ENCODE data around the gene FUBP1.
"Not testable (repeated sequence)": the region's sequence is repeated elsewhere in the genome, so short reads cannot be mapped to it uniquely, and the experiment has no call there.

Gene FUBP1

GRCh38 chr1:77940921-77941570 lies 37.8 kb downstream of the FUBP1 start:
- DNase-seq = no peak

DNA sequence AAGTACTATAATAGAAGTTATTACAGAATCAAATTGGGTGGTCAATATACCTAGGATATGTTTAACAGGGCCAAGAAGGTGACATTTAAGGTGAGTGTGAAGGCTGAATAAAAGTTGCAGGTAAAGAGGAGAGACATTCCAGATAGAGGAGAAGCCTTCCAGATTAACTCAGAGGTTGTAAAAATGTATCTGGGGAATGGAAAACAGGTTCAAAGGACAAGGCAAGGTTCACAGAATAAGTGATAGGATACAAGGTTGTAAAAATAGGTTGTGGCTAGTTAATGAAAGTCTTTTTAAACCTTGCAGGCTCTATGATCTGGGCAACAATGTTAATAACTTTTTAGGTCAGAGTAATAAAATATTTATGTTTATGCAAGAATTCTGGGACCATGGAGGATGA lies 40.2 kb downstream of the FUBP1 start:
- no peak for DNase-seq

- DNase-seq = no peak
Measured at GRCh38 chr1:77929806-77930205, 49.1 kb downstream of the FUBP1 start.

- no peak for DNase-seq
Measured at GRCh38 chr1:77927414-77927813, 51.5 kb downstream of the FUBP1 start.

DNA sequence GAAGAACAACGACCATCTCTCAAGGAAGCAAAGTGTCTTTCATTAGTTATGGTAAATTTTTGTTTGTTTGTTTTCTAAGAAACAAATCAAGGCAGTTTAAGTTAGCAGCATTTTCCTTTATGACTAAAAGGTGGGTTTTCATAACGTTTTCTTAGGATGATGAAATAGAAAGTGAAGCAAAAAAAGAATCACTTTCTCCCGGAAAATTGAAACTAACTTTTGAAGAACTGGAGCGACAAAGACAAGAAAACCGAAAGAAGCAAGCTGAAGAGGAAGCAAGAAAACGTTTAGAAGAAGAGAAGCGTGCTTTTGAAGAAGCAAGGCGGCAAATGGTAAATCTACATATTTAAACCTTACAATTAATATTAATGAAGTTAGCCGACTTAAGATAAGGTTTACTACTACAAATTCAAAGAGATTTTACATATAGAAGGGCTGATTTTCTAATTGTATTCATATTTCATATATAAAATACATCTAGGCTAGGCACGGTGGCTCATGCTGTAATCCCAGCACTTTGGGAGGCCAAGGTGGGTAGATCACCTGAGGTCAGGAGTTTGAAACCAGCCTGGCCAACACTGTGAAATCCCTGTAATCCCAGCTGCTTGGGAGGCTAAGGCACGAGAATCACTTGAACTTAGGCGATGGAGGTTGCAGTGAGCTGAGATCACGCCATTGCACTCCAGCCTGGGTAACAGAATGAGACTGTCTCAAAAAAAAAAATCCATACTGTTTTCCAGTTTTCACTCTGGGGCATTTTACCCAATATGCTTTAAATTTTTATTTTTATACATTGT lies 52.1 kb downstream of the FUBP1 start:
- no peak for DNase-seq

GRCh38 chr1:77925956-77926355 lies 52.9 kb downstream of the FUBP1 start:
- no peak for DNase-seq

DNA sequence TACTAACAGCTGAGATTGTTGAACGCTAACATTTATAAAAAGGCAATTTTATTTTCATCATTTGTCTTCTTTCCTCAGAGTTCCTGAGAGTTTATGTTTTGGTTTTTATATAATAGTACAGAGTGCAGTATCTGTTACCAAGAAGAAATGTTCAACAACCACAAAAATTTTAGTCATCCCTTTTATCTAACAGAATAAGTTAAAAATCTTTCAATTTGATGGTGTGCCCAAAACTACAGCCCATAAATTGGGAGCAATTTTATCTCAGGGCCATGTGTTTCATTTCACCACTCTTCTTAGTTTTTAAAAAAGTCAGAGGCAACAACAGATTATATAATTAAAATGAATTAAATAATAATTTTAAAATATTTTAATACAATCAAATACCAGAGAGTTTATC lies 53.4 kb downstream of the FUBP1 start:
- DNase-seq = no peak

DNA sequence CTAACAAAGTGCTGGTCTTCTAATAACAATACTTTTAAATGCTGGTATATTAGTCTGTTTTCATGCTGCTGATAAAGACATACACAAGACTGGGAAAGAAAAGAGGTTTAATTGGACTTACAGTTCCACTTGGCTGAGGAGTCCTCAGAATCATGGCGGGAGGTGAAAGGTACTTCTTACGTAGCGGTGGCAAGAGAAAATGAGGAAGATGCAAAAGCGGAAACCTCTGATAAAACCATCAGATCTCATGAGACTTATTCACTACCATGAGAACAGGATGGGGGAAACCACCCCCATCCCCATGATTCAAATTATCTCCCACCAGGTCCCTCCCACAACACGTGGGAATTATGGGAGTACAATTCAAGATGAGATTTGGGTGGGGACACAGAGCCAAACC lies 60.0 kb downstream of the FUBP1 start:
- DNase-seq = not testable (repeated sequence)

DNA sequence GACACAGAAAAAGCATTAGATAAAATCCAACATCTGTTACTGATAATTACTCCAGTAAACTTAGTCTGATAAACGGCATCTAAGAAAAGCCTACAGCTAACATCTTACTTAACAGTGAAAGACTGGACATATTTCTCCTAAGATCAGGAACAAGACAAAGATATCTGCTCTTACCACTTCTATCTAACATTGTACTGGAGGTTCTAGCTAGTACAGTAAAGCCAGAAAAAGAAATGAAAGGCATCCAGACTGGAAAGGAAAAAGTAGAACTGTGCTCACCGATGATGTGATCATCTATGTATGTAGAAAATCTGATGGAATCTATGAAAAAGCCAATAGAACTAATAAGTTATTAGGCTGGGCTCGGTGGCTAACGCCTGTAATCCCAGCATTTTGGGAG lies 68.8 kb downstream of the FUBP1 start:
- no peak for DNase-seq

- DNase-seq = no peak
Measured at GRCh38 chr1:77906624-77907023, 72.2 kb downstream of the FUBP1 start.

DNA sequence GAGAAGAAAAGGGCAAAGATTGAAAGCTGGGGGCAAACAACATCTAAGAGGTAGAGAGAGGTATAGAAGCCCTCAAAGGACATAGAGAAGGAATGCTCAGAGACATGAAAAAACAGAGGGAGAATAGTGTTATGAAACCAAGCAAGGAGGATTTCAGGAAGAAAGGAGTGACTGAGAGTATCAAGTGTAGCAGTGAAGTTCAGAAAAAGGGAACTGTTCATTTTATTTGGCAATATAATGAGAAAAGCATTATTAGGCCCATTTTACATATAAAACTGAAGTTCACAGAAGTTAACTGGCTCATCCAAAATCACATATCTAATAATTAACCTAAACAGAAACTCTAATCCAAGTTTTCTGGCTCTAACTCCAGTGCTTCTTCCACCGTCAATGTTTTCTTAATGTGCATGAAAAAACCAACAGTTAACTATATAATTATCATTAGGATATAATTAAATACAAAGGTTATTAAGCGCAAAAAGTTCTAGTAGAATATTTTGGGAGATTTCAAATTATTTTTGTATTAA lies 72.8 kb downstream of the FUBP1 start:
- DNase-seq = no peak

GRCh38 chr1:77905603-77906002 lies 73.3 kb downstream of the FUBP1 start:
- no peak for DNase-seq

DNA sequence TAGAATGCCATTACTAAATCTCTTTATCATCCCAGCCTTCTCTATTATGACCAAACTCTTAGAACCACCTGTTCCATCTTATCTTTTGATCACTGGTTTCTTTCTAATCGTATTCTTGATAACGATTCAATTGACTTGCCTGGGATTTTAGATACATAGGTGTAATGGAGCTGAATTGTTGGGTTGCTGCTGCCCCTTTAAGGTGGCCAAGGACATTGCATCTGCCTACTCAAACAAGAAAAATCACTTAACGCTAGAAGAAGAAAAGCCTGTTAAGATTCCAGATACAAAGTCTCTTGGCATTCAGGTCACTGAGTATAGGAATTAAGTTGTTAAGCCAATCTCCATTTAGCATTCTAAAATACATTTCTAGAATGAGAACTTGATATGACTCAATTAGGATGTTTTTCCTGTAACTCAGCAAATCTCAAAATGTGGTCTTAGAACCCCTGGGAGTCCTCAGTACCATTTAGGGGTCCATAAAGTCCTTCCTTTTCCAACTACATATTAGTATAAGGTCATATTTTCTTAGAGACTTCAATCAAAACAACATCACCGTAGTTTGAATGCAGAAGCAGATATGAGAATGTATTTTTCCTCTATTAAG lies 78.1 kb downstream of the FUBP1 start:
- no peak for DNase-seq

- no peak for DNase-seq
Measured at GRCh38 chr1:77899647-77900320, 79.1 kb downstream of the FUBP1 start.

Data from CD4-positive, alpha-beta T cell treated with Interleukin-1 beta for 1 hour (primary cell).